HG03103 (cell line): ENCODE results near the gene MEGF9.
A peak's percentile ranks its signal among the peaks of the same experiment; 100 is the strongest.

ENCODE experiments used
- ATAC-seq: cut with Tn5 transposase; IDR thresholded peaks from one replicate; pipeline ENCODE4 v1.9.1; 2021; ENCODE audit warnings: low read depth; ENCODE audit not compliant: unreplicated experiment

MEGF9 gene

DNA sequence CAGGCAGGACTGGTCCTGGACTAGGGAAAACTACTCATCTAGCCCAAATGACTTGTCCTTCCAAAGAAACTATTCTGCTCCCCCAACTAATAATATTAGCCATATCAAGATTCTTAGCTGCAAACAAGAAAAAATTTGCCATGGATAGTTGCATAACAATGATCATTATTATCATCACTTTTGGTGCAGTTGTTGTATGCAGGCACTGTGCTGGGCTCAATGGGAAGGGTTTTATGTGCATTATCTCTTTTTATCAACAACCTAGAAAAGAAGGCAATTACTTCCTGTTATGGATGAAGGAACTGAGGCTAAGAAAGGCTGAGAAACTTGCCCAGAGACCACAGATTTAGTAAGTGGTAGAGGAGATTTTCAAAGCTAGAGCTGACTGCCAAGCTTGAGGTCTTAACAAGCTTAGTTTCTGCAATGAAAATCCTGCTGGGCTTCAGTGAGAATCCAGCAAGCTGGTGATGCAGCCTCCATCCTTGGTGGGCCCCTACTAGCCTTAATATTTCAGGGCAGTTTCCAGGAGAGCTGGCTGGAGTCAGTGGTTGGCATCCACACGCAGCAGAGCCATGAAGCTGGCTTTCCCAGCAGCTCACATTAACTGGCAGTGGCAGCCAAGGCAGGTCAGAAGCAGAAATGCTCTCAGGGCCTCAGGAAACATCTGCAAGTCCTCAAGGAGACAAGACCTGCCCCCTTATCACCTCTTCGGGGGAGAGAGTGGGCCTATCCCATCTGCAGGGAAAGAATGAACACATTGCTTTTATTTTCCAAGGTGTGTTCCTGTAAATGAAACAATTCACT, 20.5 kb upstream of the MEGF9 start:
- ATAC-seq = no peak

DNA sequence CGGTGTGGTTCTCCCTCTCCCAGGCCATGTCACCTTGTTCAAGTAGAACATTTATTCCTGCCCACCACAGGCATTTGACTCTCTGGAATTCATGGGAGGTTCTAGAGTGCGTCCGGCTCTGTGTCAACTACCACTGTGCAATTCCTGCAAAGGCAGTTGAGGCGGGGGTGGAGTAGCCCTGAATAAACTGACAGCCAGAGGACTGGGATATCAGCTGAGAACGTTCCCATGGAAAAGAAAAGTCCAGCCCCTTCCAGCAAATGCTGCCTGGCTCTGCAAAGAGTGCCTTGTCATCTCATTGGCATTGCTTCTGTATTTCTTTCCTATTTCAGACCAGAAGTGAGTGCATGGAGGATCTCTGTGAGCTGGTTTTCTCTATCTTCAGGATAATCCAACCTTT, 18.9 kb upstream of the MEGF9 start:
- no peak for ATAC-seq

DNA sequence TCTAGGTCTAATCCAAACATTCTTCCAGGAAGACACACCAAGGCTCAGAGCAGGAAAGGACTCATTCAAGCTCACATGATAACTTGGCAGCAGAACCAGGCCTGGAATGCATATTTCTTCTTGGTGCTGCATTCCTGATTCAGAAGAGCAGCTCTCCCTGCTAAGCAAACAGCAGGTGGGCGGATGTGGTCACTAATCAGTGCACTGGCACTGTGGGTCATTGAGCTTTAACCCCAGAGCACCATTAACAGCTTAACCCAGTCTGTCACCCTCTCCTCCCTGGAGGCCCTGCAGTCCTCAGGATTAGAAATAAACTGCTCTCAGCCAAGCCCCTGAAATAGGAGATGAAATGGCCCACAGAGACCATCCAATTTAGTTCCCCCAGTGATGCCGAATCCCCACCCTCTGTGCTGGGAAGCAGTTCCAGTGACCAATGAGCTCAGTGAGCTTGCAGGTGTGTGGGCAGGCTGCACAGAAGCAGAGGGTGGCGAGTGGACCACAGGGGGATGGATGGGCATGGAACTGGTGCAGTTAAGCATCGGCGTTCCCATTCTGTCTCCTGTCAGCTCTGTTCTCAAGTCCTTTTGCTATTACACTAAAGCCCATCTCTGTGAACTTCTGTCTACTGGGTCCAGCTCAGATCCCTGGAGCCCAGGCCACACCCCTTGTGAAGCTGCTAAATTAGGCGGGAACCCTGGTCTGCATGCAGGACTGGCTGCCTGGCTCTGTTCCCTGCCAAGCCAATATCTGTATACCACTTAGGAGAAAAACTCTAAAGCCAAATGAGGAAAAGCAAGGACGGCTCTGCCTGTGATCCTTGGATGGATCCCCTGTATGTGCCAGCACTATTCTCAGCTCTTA, 16.6 kb upstream of the MEGF9 start:
- no peak for ATAC-seq

DNA sequence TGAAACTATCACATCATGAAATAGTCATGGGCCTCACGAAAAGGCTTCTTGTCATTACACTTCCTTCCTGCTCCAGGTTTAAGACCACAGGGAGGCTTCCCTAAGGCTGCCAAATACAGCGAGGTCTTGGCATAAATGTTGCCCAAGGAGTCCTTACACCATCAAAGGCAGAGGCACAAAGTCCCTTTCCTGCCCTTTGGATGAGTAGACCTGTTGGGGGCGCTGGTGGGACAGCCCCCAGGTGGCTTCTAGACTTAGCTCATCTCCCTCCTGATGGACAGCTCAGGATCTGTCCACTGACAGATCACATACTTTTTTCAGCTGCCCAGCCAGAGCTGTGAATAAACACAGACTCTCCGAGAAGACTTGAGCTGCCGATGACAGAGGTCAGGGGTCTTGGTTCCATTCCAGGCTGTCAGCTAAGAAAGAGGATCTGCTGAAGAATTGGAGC, 15.5 kb upstream of the MEGF9 start:
- ATAC-seq = no peak

DNA sequence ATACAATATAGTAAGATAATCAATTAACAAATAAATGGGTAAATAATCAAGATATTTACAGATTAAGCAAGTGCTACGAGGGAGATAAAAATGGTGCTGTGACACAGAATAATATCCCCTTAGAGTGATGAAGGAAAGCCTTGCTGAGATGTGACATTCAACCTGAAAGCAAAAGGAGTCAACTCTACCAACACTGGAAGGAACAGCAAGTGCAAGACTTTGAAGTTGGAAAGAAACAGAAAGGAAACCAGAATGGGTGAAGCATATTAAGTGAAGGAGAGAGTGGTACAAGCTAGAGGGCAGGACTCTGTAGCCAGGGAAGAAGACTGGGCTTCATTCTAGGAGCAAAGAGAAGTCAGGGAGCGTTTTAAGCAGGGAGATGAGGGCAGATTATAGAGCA, 12.2 kb upstream of the MEGF9 start:
- ATAC-seq = no peak

DNA sequence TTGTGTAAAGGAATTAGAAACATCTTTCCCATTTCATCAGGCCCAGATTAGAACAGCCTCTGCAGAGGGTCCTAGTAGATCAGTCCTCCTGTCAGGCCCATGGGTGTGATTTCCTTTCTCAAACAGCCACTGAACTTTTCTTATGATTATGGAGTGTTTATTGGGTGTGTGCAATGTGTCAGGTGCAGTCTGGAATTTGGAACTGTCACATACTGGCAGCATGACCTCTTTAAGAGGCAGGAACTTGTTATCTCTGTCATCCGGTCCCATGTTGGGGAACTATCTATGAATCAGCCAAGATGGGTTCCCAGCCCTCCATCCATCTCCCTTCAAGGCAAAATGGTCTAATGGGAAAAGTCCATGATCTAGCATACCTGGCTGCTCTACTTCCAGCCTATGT, 11.6 kb upstream of the MEGF9 start:
- no peak for ATAC-seq

DNA sequence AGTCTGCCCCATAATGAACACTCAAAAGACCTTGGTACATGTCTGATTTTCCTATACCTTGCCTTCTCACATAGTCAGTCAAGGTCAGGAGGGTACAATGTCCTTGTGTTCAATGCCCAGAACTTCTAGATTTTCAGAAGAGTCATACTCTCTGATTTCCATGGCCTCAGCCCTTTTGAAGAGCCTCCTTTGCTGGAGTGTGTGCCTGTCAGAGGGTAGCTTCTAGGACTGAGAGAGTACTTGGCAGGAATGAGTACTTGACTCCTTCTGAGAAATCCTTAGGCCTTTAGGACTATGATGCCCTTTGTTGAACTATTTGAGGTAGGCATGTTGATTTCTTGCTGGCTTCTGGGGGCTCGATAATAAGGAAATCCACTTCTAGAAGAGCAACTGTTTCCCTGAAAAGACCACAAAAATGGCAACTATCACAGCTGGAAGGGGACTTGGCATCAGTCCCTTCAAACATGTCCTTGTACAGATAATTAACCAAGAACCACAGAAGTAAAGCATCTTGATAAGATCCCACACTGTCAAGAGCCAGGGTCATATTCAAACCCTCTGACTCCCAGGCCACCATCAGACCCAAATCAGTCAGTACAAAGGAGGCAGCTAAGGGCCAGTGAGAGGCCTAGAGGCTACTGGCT, 10.6 kb upstream of the MEGF9 start:
- no peak for ATAC-seq

DNA sequence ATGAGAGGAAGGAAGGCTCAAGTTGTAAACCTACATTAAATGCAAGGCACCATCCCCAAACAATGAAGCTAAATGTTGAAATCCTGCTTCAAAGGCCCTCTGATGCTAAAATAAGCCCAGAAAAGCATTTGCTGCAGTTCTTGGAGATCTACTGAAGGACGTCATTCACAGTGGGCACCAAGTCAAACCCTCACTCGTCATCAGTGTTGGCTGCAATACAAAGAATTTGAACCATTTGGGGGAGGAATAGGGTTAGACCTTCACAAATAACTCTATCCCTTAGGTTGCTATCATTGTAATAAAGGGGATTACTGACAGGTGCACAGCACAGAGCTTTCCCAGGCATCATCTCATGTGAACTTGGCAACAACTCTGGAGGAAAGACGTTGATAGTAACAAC, 9.3 kb upstream of the MEGF9 start:
- no peak for ATAC-seq

DNA sequence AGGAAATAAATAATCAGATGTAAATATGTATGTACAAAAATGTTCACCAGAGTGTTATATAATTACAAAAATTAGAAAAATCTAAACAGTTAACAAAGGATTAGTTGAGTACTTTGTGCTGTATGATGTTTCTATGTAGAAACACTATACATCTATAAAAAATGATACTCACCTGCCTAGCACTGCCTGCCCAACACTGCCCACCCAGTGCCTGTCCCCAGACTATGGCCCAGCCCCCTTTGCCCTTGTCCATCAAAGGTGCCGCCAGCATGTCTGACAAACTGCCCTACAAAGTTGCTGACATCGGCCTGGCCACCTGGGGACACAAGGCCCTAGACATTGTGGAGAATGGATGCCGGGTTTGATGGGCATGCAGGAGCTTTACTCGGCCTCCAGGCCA, 6.1 kb upstream of the MEGF9 start:
- ATAC-seq = no peak

DNA sequence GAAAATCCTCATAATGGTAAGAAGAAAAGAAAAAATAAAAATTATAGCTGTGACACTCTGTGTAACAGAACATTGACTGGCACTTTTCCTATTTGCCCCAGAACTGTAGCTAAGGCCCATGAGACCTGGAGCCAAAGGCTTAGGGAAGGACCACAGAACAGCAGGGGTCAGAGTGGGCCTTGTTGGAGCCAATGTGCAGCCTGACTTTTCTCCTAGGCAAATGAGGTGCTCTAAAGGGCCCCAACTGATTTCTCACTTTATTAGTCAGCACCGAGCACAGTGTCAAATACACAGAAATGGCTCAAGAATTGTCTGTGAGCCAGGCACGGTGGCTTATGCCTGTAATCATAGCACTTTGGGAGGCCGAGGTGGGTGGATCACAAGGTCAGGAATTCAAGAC, 4.0 kb upstream of the MEGF9 start:
- ATAC-seq = no peak

DNA sequence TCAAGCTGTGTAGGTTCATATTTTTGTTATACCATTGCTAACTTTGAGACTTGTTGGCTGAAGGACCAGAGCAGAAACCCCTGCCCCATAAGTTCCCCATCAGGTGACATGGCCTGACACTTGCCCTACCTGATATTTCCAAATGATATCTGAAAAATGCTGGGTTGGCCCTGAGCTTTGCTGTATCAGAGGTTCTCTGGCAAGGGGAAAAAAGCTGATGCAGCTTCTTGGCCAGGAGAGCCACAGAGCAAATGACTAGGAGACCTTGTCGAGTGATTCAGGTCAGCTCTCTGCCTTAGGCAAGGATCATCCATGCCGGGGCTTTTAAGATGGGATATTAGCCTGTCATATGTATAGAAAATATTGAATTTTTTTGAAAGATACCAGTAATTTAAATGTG, 2.9 kb upstream of the MEGF9 start:
- no peak for ATAC-seq

DNA sequence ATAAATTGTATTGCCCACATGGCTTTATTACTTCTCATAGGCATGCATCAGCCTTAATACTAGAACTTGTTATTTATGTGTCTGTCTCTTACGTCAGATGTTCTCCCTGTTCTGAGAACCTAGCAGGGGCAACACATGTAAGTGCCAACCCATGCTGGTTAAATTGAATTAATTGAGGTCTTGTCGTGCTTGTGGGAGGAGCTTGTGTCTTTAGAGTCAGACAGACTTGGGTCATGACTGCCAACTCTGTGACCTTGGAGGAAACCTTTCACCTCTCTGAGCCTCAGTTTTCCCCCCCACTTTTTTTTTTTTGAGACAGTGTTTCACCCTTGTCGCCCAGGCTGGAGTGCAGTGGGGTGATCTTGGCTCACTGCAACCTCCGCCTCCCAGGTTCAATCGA, 2.2 kb upstream of the MEGF9 start:
- ATAC-seq = no peak

DNA sequence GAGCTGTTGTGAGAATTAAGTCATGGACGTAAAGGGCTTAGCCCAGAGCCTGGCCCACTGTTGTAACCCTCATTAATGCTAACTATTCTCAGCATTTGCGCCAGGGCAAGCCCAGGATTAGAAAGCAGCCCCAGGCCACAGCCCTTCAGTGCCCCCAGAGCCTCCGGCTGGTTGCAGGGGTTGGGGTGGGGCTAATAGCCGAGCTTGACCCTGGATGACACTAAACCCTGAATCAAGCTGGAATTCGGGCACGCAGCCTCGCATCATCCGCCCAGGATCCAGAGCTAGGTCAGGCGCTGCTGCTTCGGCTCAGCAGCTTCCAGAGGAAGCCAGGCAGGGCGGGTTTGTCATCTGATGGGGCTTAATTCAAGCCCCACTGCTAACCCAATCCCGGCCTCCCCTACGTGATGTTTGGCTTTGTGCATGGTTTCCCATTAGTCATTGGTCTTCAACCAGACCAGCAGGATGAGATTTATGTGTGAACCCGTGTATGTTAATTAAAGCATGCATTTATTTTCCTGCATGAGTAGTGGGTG, 1.2 kb upstream of the MEGF9 start:
- no peak for ATAC-seq

DNA sequence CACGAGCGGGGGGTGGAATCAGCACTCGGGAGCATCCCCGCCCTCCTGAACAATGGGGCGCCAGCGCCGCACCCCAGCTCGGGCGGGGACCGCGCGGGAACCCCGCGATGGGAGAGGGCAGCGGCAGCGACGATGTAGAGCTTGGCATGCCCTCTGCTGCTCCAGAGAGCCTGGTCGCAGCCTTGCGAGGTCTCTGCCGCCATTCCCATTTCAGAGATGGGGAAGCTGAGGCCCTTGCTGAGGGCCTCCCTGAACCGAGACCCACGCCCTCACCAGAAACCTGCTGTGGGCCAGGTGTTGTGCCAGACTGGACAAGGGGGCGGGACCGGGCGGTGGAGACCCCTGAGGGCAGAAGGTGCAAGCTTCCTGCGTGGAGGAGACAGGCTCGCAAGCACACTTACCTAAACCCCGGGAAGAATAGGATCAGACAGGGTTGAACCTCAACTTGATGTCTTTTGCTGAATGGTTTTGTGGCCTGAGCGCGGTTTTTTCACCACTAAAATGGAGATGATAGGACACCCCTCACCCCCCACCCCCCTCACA, 647 bp upstream of the MEGF9 start:
- peak; percentile 18 for ATAC-seq

DNA sequence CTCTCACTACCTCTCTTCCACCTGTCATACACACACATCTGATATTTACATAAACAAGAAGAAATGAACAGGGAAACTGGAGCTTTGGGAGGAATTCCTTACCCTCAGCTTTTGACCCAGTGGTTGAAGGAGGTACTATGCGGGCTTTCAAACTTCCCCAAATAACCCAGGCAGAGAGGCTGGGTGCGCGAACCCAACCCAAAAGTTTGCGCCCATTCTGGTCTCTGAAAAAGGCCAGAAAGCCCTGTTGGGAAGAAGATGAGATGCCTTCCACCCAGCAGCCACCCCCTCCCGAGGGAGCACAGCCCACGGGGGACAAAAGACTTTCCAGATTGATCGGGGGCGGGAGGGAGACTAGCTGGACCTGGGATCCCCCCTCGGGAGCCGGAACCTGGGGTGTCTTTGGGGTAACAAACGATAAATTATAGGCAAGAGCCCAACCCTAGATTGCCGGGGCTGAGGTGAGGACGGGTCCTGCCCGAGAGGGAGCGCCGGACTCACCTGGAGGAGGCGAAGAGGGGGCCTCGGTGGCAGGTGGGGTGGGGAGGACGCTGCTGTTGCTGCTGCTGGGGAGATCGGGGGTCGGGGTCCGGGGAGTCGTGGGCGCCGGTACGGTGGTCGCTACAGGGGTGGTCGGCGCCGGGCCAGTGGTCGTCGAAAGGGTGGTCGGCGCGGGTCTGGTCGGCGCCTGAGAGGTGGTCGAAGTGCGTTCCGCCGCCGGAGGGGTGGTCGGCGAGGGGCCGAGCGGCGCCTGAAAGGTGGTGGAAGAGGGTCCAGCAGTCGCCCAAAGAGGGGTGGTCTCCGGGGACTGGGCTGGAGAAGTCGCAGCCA, 798 bp downstream of the MEGF9 start:
- no peak for ATAC-seq

DNA sequence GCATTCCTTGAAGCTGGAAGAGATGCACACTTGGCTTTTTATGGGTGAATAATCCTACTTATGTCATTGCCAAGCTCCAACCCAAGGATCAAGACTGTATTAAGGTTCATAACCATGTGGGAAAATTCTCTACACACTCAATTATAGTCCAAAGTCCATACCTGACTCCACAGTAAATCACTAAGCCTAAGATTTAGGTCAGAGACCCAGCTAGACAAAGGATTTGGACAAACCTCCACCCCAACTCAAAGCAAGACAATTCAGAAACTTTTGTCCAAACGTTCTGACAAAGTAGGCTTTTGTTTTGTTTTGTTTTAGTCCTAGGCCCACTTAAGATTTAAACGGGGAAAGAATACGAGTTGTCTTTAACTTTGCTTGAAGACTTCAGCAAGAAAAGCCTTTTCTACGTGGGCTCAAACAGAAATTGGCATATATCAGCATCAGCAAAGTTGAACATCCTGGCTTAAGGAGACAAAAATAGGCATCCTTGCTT, 1.7 kb downstream of the MEGF9 start:
- no peak for ATAC-seq

DNA sequence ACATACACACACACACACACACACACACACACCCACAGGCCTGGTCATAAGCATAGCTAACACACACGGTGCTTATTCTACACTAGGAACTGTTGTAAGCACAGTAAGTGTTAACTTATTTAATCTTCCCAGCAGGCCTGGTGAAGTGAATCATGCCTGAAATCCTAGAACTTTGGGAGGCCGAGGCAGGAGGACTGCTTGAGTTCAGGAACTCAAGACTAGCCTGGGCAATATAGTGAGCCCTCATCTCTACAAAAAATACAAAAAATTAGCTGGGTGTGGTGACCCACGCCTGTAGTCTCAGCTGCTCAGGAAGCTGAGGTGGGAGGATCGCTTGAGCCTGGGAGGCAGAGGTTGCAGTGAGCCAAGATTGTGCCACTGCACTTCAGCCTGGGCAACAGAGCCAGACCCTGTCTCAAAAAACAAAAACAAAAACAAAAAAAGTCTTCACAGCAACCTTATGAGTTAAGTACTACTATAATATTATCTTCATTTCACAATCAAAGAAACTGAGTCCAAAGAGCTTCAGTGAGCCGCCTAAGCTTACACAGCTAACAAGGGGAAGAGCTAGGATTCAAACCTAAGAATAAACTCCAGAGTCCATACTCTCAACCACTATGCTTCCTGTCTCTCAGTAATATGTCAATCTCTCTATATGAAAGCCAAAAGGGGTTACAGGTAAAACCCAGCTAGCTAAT, 2.3 kb downstream of the MEGF9 start:
- ATAC-seq = no peak

DNA sequence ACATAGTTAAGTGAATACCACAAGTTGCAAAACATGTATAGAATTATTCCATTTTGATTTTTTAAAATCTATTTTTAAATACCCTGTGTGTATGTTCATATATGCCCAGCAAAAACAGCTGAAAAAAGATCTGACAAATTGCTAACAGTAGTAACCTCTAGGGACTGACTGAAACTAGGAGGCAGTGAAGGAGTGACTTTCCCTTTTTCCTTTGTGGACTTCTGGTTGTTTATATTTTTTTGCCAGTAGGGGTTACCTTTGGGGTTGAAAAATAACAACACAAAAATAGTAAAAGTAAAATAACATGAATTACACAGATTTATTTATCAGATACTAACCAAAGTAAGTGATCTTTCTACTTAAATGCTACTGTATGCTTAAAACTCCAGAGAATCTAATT, 2.9 kb downstream of the MEGF9 start:
- ATAC-seq = no peak
